ENCODE measurements around the gene CERS3. TPM values are rescaled to one million over a fixed set of nuclear protein-coding genes. Genes with fewer than 3 reads are reported as not detected.

CERS3 gene
- not detected in 5 replicates for total RNA-seq (2022; extraction: Qiagen RNA extraction; ENCODE audit: low read depth)

DNA sequence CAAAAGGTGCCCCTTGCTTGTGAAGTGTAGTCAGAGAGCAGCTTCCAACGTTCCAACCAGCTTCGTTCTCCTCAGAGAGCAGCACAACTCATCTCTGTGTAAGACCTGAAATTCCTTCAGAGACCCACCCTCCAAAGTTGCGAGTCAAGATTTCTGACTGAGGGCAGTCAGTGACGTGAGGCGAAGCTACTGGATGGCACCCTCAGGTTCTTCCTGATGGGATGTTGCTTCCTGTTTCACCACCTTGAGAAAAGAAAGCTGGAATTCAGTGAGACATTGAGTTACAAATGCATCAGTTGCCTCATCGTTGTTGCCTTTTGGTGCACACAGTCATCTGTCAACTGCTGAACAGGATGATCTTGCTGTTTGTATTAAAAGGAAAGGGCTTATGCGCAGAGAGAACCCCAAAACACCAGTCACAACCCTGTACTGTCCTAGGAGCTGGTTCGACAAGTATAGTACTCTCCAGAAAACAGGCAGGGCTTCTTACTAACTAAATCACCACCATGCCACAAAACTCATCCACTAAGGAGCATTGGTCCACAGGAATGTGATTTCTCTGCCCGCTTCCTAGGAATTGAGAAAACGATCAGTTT is at the start of gene CERS3:
Gene CERS3 (minus strand): TSS at position 118 of the 596 bp plus-strand sequence. CDS start 27,101 bp downstream, outside the sequence.

Other genes starting within 250 kb of the CERS3 start
- 0.03 to 0.41 TPM (median 0.17 TPM) in 5 replicates for gene ADAMTS17, start 187.0 kb downstream of the CERS3 start, total RNA-seq (2022; extraction: Qiagen RNA extraction; ENCODE audit: low read depth)
- 10.5 to 15.7 TPM (median 13.6 TPM) in 5 replicates for gene LINS1, start 73.2 kb upstream of the CERS3 start, total RNA-seq (2022; extraction: Qiagen RNA extraction; ENCODE audit: low read depth)
- 10.3 to 14.0 TPM (median 12.9 TPM) in 5 replicates for gene ASB7, start 73.6 kb upstream of the CERS3 start, total RNA-seq (2022; extraction: Qiagen RNA extraction; ENCODE audit: low read depth)